NT2/D1 (cell line): ENCODE results near the gene MEGF8.

Experiments used
- YY1 ChIP-seq: IDR thresholded peaks from 2 replicates; pipeline ENCODE4 v1.6.1; 2011; ENCODE audit not compliant: insufficient read length, insufficient read depth
- ZNF274 ChIP-seq: IDR thresholded peaks from 2 replicates; pipeline ENCODE4 v1.6.1; 2011; ENCODE audit warnings: mild to moderate bottlenecking, low read depth, low read length

DNA sequence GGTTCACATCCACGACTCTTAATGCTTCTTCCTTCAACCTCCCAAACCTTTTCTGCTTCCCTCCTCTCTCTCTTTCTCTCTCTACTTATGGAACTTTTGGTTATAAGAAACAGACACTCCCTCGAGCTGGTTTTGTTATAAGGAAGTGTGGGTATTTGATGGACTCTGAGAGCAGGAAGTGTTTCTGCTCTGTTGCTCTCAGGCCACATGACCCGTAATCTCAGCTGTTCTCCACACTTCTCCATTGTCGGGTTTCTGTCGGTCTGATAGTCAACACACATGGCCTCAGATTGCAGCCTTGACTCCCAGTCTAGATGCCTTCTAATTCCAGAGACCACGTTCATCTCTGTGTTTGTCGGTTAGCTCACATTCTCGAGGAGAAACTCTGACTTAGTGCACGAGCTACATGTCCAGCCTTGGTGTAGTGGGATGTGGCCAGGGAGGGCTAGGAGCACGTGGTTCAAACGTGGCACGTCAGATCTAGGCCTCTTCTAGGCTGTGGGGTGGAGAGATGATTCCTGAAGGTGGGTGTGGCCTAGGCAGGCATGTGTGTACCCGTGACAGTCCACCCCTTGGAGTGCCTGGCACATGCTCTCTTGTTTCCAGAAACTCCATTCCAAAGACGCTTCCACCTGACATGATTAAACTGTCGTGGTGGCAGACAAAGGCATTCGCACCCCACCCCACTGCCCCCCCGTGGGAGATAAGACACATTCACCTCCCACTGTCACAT, 38.3 kb downstream of the MEGF8 start:
- TF ChIP-seq YY1 (no peak), ZNF274 (no peak)
